PC-9 (cell line): ENCODE measurements around the gene COG3. TPM values are rescaled to one million over a fixed set of nuclear protein-coding genes. Genes with fewer than 3 reads are reported as not detected.

Experiments
- BruUV-seq: library from RNA; stranded (reverse); fragments of 400-500 nt; replicated peaks from 2 replicates; lab custom pipeline; 2021; lab: Mats Ljungman, UMichigan
- CTCF ChIA-PET: fragments of 300-600 bp; sonication (Branson Sonifier 250); formaldehyde crosslinking; loops from one replicate; lab custom pipeline; 2022; ENCODE audit warnings: antibody characterized with exemption; lab: Charles Lee
- POLR2A ChIA-PET: fragments of 300-600 bp; sonication (Branson Sonifier 250); formaldehyde crosslinking; loops from one replicate; lab custom pipeline; 2022; ENCODE audit warnings: antibody characterized with exemption; ENCODE audit not compliant: unreplicated experiment; lab: Charles Lee
- DNase-seq, 2 experiments: peaks; one replicate each; pipeline versions ENCODE4 v3.0.0 to v3.0.0-alpha.2; 2015 to 2022; ENCODE audit warnings: mixed read lengths in 1 of 2
- H2AFZ ChIP-seq: fragments of 200-600 bp; sonication (generic); 2 replicates; pipeline ENCODE4 v1.8.1; 2017; ENCODE audit warnings: antibody characterized with exemption
- H3F3A ChIP-seq: fragments of 200-600 bp; sonication (generic); 2 replicates; pipeline ENCODE4 v1.8.1; 2017; ENCODE audit warnings: antibody characterized with exemption, mild to moderate bottlenecking, low read depth; ENCODE audit not compliant: insufficient read depth
- H3K27ac ChIP-seq: fragments of 200-600 bp; sonication (generic); 2 replicates; pipeline ENCODE4 v1.6.1; 2016; ENCODE audit warnings: mixed run types
- H3K27me3 ChIP-seq: fragments of 200-600 bp; sonication (generic); 2 replicates; pipeline ENCODE4 v1.6.1; 2016; ENCODE audit warnings: low read depth, mixed run types; ENCODE audit not compliant: insufficient read depth
- H3K36me3 ChIP-seq: fragments of 200-600 bp; sonication (generic); 2 replicates; pipeline ENCODE4 v1.6.1; 2016; ENCODE audit warnings: low read depth, mixed run types
- H3K4me1 ChIP-seq: fragments of 200-600 bp; sonication (generic); replicated peaks from 2 replicates; pipeline ENCODE4 v1.6.1; 2016; ENCODE audit warnings: mixed run types; ENCODE audit not compliant: insufficient read depth
- H3K4me2 ChIP-seq: fragments of 200-600 bp; sonication (generic); 2 replicates; pipeline ENCODE4 v1.6.1; 2017; ENCODE audit warnings: mixed run types
- H3K4me3 ChIP-seq: fragments of 200-600 bp; sonication (generic); 2 replicates; pipeline ENCODE4 v1.6.1; 2016; ENCODE audit warnings: mixed run types
- H3K79me2 ChIP-seq: fragments of 200-600 bp; sonication (generic); 2 replicates; pipeline ENCODE4 v1.6.1; 2017; ENCODE audit warnings: low read depth, mixed run types
- H3K9me2 ChIP-seq: fragments of 200-600 bp; sonication (generic); 2 replicates; pipeline ENCODE4 v1.8.1; 2017; ENCODE audit warnings: mild to moderate bottlenecking; ENCODE audit not compliant: insufficient read depth
- H3K9me3 ChIP-seq: fragments of 200-600 bp; sonication (generic); 2 replicates; pipeline ENCODE4 v1.8.1; 2016; ENCODE audit warnings: low read depth; ENCODE audit not compliant: insufficient read depth
- H4K20me1 ChIP-seq: fragments of 200-600 bp; sonication (generic); 2 replicates; pipeline ENCODE4 v1.8.1; 2017; ENCODE audit not compliant: insufficient read depth
- CTCF ChIP-seq: fragments of 200-600 bp; sonication (generic); conservative IDR thresholded peaks from 2 replicates; pipeline ENCODE4 v1.6.1; 2017; ENCODE audit warnings: mixed run types, antibody characterized with exemption, mild to moderate bottlenecking, moderate library complexity
- EZH2 ChIP-seq: fragments of 200-600 bp; sonication (generic); IDR thresholded peaks from 2 replicates; pipeline ENCODE4 v1.8.0; 2017; ENCODE audit warnings: antibody characterized with exemption, low read depth
- intact Hi-C: fragments of 100-400 bp; cut with micrococcal nuclease; formaldehyde crosslinking; loops from one replicate; pipeline ENCODE4 v1.10.0; 2022; ENCODE audit not compliant: unreplicated experiment
- total RNA-seq: library from RNA; stranded (reverse); gene quantifications from 2 replicates; pipeline ENCODE4 v1.2.3, GENCODE V29; 2021

Gene COG3
- total RNA-seq, 1 experiment from 2014 or later = 22.3 TPM

GRCh38 chr13:45433381-45433790 is 31.4 kb upstream of the COG3 start:
- intact Hi-C loops = no loop called here
- no peaks in the 10 kb centered on the region for H3K9me2 ChIP-seq
- CTCF ChIA-PET = no interaction called here
- DNase-seq = no peak
- no TSS peak for BruUV-seq
- H3K4me2 ChIP-seq = no peak overlapping the region
- H3K9me3 ChIP-seq = no peaks in the 10 kb centered on the region
- no peaks in the 10 kb centered on the region for H3F3A ChIP-seq
- no peaks in the 10 kb centered on the region for H3K4me1 ChIP-seq
- no peaks in the 10 kb centered on the region for H3K27me3 ChIP-seq
- H3K4me3 ChIP-seq = no peak overlapping the region
- no peaks in the 10 kb centered on the region for H3K36me3 ChIP-seq
- no peak overlapping the region for H3K27ac ChIP-seq
- no peaks in the 10 kb centered on the region for H4K20me1 ChIP-seq
- no peaks in the 10 kb centered on the region for H3K79me2 ChIP-seq
- POLR2A ChIA-PET = no interaction called here
- H2AFZ ChIP-seq = no peak overlapping the region
- TF ChIP-seq EZH2 (no peak), CTCF (no peak)

GRCh38 chr13:45434556-45435371 is 30.0 kb upstream of the COG3 start:
- no TSS peak for BruUV-seq
- CTCF ChIA-PET = no interaction called here

GRCh38 chr13:45436332-45436731 is 28.4 kb upstream of the COG3 start:
- ChIA-PET POLR2A (no interaction called here), CTCF (no interaction called here)
- BruUV-seq = no TSS peak

More at GRCh38 chr13:45434556-45435371, 30.0 kb upstream of the COG3 start:
- no peaks in the 10 kb centered on the region for H3K4me1 ChIP-seq
- H4K20me1 ChIP-seq = no peaks in the 10 kb centered on the region
- intact Hi-C loops = no loop called here
- no peak overlapping the region for H3K4me2 ChIP-seq
- H3K79me2 ChIP-seq = no peaks in the 10 kb centered on the region
- DNase-seq = no peak
- no peaks in the 10 kb centered on the region for H3K9me2 ChIP-seq
- TF ChIP-seq EZH2 (no peak), CTCF (no peak)
- no peaks in the 10 kb centered on the region for H3F3A ChIP-seq
- no peak overlapping the region for H3K4me3 ChIP-seq
- H3K36me3 ChIP-seq = no peaks in the 10 kb centered on the region
- no peaks in the 10 kb centered on the region for H3K27me3 ChIP-seq
- POLR2A ChIA-PET = no interaction called here
- H2AFZ ChIP-seq = no peak overlapping the region
- no peaks in the 10 kb centered on the region for H3K9me3 ChIP-seq
- H3K27ac ChIP-seq = no peak overlapping the region

More at GRCh38 chr13:45436332-45436731, 28.4 kb upstream of the COG3 start:
- no peak overlapping the region for H2AFZ ChIP-seq
- no peaks in the 10 kb centered on the region for H3K36me3 ChIP-seq
- H3K4me3 ChIP-seq = no peak overlapping the region
- no peaks in the 10 kb centered on the region for H3K9me3 ChIP-seq
- intact Hi-C loops = no loop called here
- H3K9me2 ChIP-seq = no peaks in the 10 kb centered on the region
- H3K79me2 ChIP-seq = no peaks in the 10 kb centered on the region
- TF ChIP-seq CTCF (no peak), EZH2 (no peak)
- no peak overlapping the region for H3K4me2 ChIP-seq
- no peaks in the 10 kb centered on the region for H3K27me3 ChIP-seq
- DNase-seq = no peak
- no peak overlapping the region for H3K27ac ChIP-seq
- H4K20me1 ChIP-seq = no peaks in the 10 kb centered on the region
- peaks cover 1% of the 10 kb centered on the region; the same call in 1 of the 2 replicates for H3F3A ChIP-seq
- H3K4me1 ChIP-seq = no peaks in the 10 kb centered on the region
